Neural progenitor cell (in vitro differentiated cells): ENCODE data around the gene HS3ST4.

Experiments used
- EZH2 ChIP-seq: fragments of 200-600 bp; sonication (generic); IDR thresholded peaks from 2 replicates; pipeline ENCODE4 v1.6.1; 2017; ENCODE audit warnings: antibody characterized with exemption, mild to moderate bottlenecking, moderate library complexity
- EZH2phosphoT487 ChIP-seq: fragments of 200-600 bp; sonication (generic); IDR thresholded peaks from 2 replicates; pipeline ENCODE4 v1.6.1; 2017; ENCODE audit warnings: antibody characterized with exemption
- TF ChIP-seq, protein P1 (sequence below): fragments of 200-600 bp; sonication (generic); IDR thresholded peaks from 2 replicates; pipeline ENCODE4 v1.5.1; 2017; ENCODE audit warnings: antibody characterized with exemption, mild to moderate bottlenecking

- TF ChIP-seq, protein P1, sequence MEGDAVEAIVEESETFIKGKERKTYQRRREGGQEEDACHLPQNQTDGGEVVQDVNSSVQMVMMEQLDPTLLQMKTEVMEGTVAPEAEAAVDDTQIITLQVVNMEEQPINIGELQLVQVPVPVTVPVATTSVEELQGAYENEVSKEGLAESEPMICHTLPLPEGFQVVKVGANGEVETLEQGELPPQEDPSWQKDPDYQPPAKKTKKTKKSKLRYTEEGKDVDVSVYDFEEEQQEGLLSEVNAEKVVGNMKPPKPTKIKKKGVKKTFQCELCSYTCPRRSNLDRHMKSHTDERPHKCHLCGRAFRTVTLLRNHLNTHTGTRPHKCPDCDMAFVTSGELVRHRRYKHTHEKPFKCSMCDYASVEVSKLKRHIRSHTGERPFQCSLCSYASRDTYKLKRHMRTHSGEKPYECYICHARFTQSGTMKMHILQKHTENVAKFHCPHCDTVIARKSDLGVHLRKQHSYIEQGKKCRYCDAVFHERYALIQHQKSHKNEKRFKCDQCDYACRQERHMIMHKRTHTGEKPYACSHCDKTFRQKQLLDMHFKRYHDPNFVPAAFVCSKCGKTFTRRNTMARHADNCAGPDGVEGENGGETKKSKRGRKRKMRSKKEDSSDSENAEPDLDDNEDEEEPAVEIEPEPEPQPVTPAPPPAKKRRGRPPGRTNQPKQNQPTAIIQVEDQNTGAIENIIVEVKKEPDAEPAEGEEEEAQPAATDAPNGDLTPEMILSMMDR, result no peak
- no peak for TF ChIP-seq EZH2
- TF ChIP-seq EZH2phosphoT487, result no peak
Measured at GRCh38 chr16:26134588-26134987, 442.8 kb downstream of the HS3ST4 start.
